GM12864 (cell line): ENCODE data around the gene SAPCD2.

Source experiments
- DNase-seq: peaks from one replicate; pipeline ENCODE4 v3.0.0-alpha.2; 2011; ENCODE audit warnings: low read depth
- H3K4me3 ChIP-seq: 2 replicates; pipeline ENCODE4 v1.5.1; 2011; ENCODE audit warnings: mild to moderate bottlenecking, low read depth, low read length, control low read depth
- CTCF ChIP-seq: IDR thresholded peaks from 2 replicates; pipeline ENCODE4 v1.5.1; 2011; ENCODE audit warnings: low read depth, mild to moderate bottlenecking, moderate library complexity, low read length, control low read depth, inconsistent platforms; ENCODE audit errors: missing control alignments

SAPCD2 gene

GRCh38 chr9:137058521-137059234 is 11.7 kb downstream of the SAPCD2 start:
- H3K4me3 ChIP-seq: no peak overlapping the region
- DNase-seq: no peak
- no peak for TF ChIP-seq CTCF

- no peak for TF ChIP-seq CTCF
- no peak for DNase-seq
Measured at GRCh38 chr9:137057545-137057944, 12.8 kb downstream of the SAPCD2 start.

GRCh38 chr9:137056739-137057415 is 13.5 kb downstream of the SAPCD2 start:
- DNase-seq: no peak
- TF ChIP-seq CTCF: no peak
- H3K4me3 ChIP-seq: no peak overlapping the region

More at GRCh38 chr9:137057545-137057944, 12.8 kb downstream of the SAPCD2 start:
- H3K4me3 ChIP-seq: no peak overlapping the region

- H3K4me3 ChIP-seq: no peak overlapping the region
- TF ChIP-seq CTCF: no peak
- DNase-seq: no peak
Measured at GRCh38 chr9:137055385-137056364, 14.7 kb downstream of the SAPCD2 start.

- no peak overlapping the region for H3K4me3 ChIP-seq
- no peak for DNase-seq
- TF ChIP-seq CTCF: no peak
Measured at GRCh38 chr9:137054932-137055384, 15.4 kb downstream of the SAPCD2 start.

GRCh38 chr9:137053944-137054931 is 16.1 kb downstream of the SAPCD2 start, which contains the start of gene ENTPD2:
Gene ENTPD2, minus strand, starts transcription at chr9:137054061. Its CDS starts 64 bp downstream, at chr9:137053997.
- H3K4me3 ChIP-seq: no peak within 1 kb of the TSS; the same call in 1 of the 2 replicates
- no peak for TF ChIP-seq CTCF
- DNase-seq: no peak
